K562 (cell line): ENCODE measurements around the gene SPATS2.

Experiments
- CTCF ChIP-seq, 3 experiments: IDR thresholded peaks in 2 of 3; conservative IDR thresholded peaks in 1 of 3; 2 replicates each; pipeline ENCODE4 v1.5.1; 2011 to 2012; ENCODE audit warnings: low read length in 3 of 3, mild to moderate bottlenecking in 3 of 3, control low read depth in 2 of 3, improper control_type of control experiment in 1 of 3, inconsistent platforms in 1 of 3, low read depth in 1 of 3, mixed read lengths in 1 of 3, moderate library complexity in 1 of 3; ENCODE audit not compliant: insufficient read depth in 2 of 3
- EP300 ChIP-seq: IDR thresholded peaks from 2 replicates; pipeline ENCODE4 v1.6.1; 2012; ENCODE audit warnings: low read length, improper control_type of control experiment
- GATA2 ChIP-seq: sonication (generic); formaldehyde crosslinking; IDR thresholded peaks from 2 replicates; pipeline ENCODE4 v1.4.0; 2020; ENCODE audit warnings: mild to moderate bottlenecking, missing genetic modification reagents
- GTF3C2 ChIP-seq: IDR thresholded peaks from 3 replicates; pipeline ENCODE4 v1.6.1; 2011; ENCODE audit warnings: borderline replicate concordance, mild to moderate bottlenecking, moderate library complexity; ENCODE audit not compliant: insufficient read length; ENCODE audit errors: extremely low read depth
- MAFF ChIP-seq: IDR thresholded peaks from 2 replicates; pipeline ENCODE4 v1.6.1; 2012; ENCODE audit warnings: low read length, improper control_type of control experiment
- MAFK ChIP-seq: IDR thresholded peaks from 2 replicates; pipeline ENCODE4 v1.6.1; 2011; ENCODE audit warnings: low read length, improper control_type of control experiment
- MEF2A ChIP-seq: IDR thresholded peaks from 2 replicates; pipeline ENCODE4 v1.6.1; 2011; ENCODE audit warnings: low read depth, mild to moderate bottlenecking, low read length, moderate library complexity; ENCODE audit not compliant: control insufficient read depth
- POLR2AphosphoS5 ChIP-seq: IDR thresholded peaks from 2 replicates; pipeline ENCODE4 v1.6.1; 2011; ENCODE audit warnings: mild to moderate bottlenecking, low read depth, low read length, moderate library complexity; ENCODE audit not compliant: control insufficient read depth, insufficient read depth
- ZFX ChIP-seq: sonication (generic); formaldehyde crosslinking; IDR thresholded peaks from 2 replicates; pipeline ENCODE4 v1.8.0; 2022; ENCODE audit warnings: mild to moderate bottlenecking, missing genetic modification reagents, moderate library complexity
- ZHX1 ChIP-seq: fragments of 150-350 bp; conservative IDR thresholded peaks from 2 replicates; pipeline ENCODE4 v1.6.1; 2014; ENCODE audit warnings: low read length

- TF ChIP-seq MAFF: no peak
- TF ChIP-seq MAFK: no peak
- TF ChIP-seq ZFX (CRISPR knock-in tag): no peak
- TF ChIP-seq CTCF (IDR thresholded peaks at IDR 0.05 in 2 of 3, conservative IDR thresholded peaks at IDR 0.05 in 1 of 3; ENCODE audit: insufficient read depth in 2 of 3, low read depth in 1 of 3, low read length in 3 of 3): no peak
- TF ChIP-seq EP300: no peak
- no peak for TF ChIP-seq GATA2 (CRISPR knock-in tag)
- TF ChIP-seq POLR2AphosphoS5: no peak; the same call in 1 of the 2 replicates
- no peak for TF ChIP-seq ZHX1
- TF ChIP-seq MEF2A: no peak
- no peak for TF ChIP-seq GTF3C2
Measured at GRCh38 chr12:49557187-49557916, 190.1 kb downstream of the SPATS2 start.
